GM23248 (cell line): ENCODE results near the gene ZNF500.

Source experiments
- EZH2 ChIP-seq: fragments of 200-600 bp; sonication (generic); IDR thresholded peaks from 2 replicates; pipeline ENCODE4 v1.6.1; 2018; ENCODE audit warnings: antibody characterized with exemption, mild to moderate bottlenecking; ENCODE audit not compliant: insufficient read depth, poor library complexity, severe bottlenecking
- EZH2phosphoT487 ChIP-seq: fragments of 200-600 bp; sonication (generic); IDR thresholded peaks from 2 replicates; pipeline ENCODE4 v1.6.1; 2018; ENCODE audit warnings: antibody characterized with exemption, moderate library complexity, mild to moderate bottlenecking, low read depth; ENCODE audit not compliant: insufficient read depth

- no peak for TF ChIP-seq EZH2
- no peak for TF ChIP-seq EZH2phosphoT487
Measured at GRCh38 chr16:4714996-4715395, 52.0 kb downstream of the ZNF500 start.
